GM13977 (cell line): ENCODE measurements around the gene IRF3.

Experiments used
- DNase-seq: peaks from one replicate; pipeline ENCODE4 v3.0.0; 2012; ENCODE audit warnings: low spot score
- CTCF ChIP-seq: IDR thresholded peaks from 2 replicates; pipeline ENCODE4 v1.5.1; 2012; ENCODE audit warnings: mild to moderate bottlenecking, control low read depth; ENCODE audit not compliant: insufficient read depth; ENCODE audit errors: extremely low read depth, missing control alignments
- in situ Hi-C: fragments of 300-500 bp; cut with MboI; formaldehyde crosslinking; loops from one replicate; pipeline ENCODE4 v1.12.0; 2022; ENCODE audit warnings: low sequenced_read_pairs, low pct_unique_long_range_greater_than_20kb, mixed read lengths, inconsistent platforms; ENCODE audit not compliant: unreplicated experiment

IRF3 gene

DNA sequence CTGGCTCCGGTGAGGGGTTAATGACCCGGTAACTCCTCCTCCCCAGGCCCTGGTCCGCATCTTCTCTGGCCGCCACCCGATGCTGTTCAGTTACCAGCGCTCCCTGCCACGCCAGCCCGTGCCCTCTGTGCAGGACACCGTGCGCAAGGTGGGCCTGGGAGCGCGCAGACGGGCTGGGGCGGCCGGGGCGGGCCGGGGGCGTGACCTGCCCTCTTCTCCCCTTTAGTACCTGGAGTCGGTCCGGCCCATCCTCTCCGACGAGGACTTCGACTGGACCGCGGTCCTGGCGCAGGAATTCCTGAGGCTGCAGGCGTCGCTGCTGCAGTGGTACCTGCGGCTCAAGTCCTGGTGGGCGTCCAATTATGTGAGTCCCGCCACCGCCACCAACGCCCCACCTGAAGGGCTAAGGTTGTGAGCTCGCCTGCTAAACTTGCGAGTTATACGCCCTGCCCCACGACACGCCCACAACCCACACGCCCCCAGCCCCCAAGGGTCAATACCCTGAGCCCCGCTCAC lies 35.7 kb upstream of the IRF3 start:
- in situ Hi-C loops: no loop called here
- no peak for TF ChIP-seq CTCF
- no peak for DNase-seq

DNA sequence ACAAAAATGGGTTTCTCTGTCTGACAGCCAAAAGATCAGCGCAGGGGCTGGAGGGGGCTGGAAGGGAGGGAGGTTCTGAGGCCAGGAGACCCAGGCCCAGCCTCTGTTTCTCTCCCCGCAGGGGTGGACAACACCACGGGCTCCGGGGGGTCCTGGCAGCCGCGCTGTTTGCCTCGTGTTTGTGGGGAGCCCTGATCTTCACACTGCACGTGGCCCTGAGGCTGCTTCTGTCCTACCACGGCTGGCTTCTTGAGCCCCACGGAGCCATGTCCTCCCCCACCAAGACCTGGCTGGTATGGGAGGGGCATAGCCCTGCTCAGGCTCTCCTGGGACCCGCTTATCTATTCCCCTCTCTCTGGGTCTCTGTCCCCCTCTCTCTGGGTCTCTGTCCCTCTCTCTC lies 34.9 kb upstream of the IRF3 start:
- TF ChIP-seq CTCF: no peak
- no peak for DNase-seq
- in situ Hi-C loops: no loop called here

DNA sequence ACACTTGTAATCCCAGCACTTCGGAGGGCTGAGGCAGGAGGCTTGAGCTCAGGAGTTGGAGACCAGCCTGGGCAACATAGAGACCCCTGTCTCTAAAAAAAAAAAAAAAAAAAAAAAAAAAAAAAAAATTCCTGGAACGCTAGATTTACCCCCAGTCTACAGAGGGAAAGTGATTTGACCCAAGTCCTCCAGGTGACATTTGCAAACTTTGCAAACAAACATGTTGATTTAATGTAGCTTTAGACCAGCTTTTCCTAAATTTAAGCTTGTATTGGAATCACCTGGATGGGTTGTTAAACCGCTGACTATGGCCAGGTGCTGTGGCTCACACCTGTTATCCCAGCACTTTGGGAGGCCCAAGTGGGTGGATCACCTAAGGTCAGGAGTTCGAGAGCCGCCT lies 33.7 kb upstream of the IRF3 start:
- no peak for DNase-seq
- TF ChIP-seq CTCF: no peak
- in situ Hi-C loops: no loop called here

GRCh38 chr19:49696865-49697264 lies 31.2 kb upstream of the IRF3 start:
- DNase-seq: no peak
- TF ChIP-seq CTCF: no peak
- in situ Hi-C loops: no loop called here

DNA sequence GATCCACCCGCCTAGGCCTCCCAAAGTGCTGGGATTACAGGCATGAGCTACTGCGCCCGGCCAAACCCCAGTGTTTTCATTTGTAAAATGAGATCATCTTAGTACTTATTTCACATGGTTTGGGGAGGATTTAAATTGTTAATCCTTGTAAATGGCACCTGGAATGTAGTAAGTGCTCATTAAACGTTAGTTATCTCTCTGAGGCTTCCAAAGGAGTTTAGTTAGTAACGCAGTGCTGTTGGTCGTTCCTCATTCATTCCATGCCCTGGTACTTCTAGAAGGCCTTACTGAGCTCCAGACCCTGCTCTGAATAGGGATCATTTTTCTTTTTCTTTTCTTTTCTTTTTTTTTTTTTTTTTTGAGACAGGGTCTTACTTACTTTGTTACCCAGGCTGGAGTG lies 30.5 kb upstream of the IRF3 start:
- in situ Hi-C loops: no loop called here
- TF ChIP-seq CTCF: no peak
- no peak for DNase-seq

GRCh38 chr19:49692147-49692506 lies 26.5 kb upstream of the IRF3 start:
- no peak for DNase-seq
- in situ Hi-C loops: no loop called here
- no peak for TF ChIP-seq CTCF

- in situ Hi-C loops: no loop called here
- DNase-seq: peak; percentile 66
- no peak for TF ChIP-seq CTCF
Measured at GRCh38 chr19:49691243-49692146, 25.8 kb upstream of the IRF3 start.
